Activated CD4-positive, alpha-beta T cell treated with anti-CD3 and anti-CD28 coated beads, Interleukin-2, amount 50 U/mL, for 48 hours (primary cell): ENCODE data around the gene UCP1.

Source experiments
- DNase-seq, 2 experiments: peaks; one replicate each; pipeline ENCODE4 v3.0.0-alpha.2; 2020

UCP1 gene

GRCh38 chr4:140568507-140569306 is at the start of gene UCP1:
TSS of gene UCP1 (minus strand) at chr4:140568961. CDS start at chr4:140568729, 232 bp downstream.
- DNase-seq = no peak

- DNase-seq = no peak
These were observed 48.9 kb upstream of the UCP1 start for GRCh38 chr4:140617499-140618248.

- no peak for DNase-seq
These were observed 46.7 kb upstream of the UCP1 start for GRCh38 chr4:140615451-140615850.

- DNase-seq = no peak
These were observed 43.6 kb upstream of the UCP1 start for GRCh38 chr4:140612357-140612756.

- DNase-seq = no peak
These were observed 43.1 kb upstream of the UCP1 start for GRCh38 chr4:140611854-140612253.

GRCh38 chr4:140609548-140610425 is 41.0 kb upstream of the UCP1 start:
- DNase-seq = no peak

- no peak for DNase-seq
These were observed 39.1 kb upstream of the UCP1 start for GRCh38 chr4:140607852-140608251.

GRCh38 chr4:140604544-140604943 is 35.8 kb upstream of the UCP1 start:
- DNase-seq = no peak

- DNase-seq = no peak
These were observed 34.5 kb upstream of the UCP1 start for GRCh38 chr4:140603286-140603685.

- no peak for DNase-seq
These were observed 34.0 kb upstream of the UCP1 start for GRCh38 chr4:140602714-140603113.

GRCh38 chr4:140600408-140600807 is 31.6 kb upstream of the UCP1 start:
- no peak for DNase-seq

GRCh38 chr4:140595065-140595464 is 26.3 kb upstream of the UCP1 start:
- no peak for DNase-seq

- DNase-seq = no peak
These were observed 15.7 kb upstream of the UCP1 start for GRCh38 chr4:140584439-140584838.

- no peak for DNase-seq
These were observed 12.3 kb upstream of the UCP1 start for GRCh38 chr4:140581078-140581477.

- no peak for DNase-seq
These were observed 10.5 kb upstream of the UCP1 start for GRCh38 chr4:140579278-140579677.

GRCh38 chr4:140575489-140575888 is 6.7 kb upstream of the UCP1 start:
- no peak for DNase-seq

- DNase-seq = no peak
These were observed 2.9 kb upstream of the UCP1 start for GRCh38 chr4:140571620-140572019.

GRCh38 chr4:140569307-140569638 is 512 bp upstream of the UCP1 start:
- no peak for DNase-seq

- DNase-seq = no peak
These were observed 9.1 kb downstream of the UCP1 start for GRCh38 chr4:140559696-140560095.

GRCh38 chr4:140557831-140558435 is 10.8 kb downstream of the UCP1 start:
- no peak for DNase-seq

- peak in 1 of 2 experiments; percentile 21 for DNase-seq
These were observed 12.2 kb downstream of the UCP1 start for GRCh38 chr4:140556372-140557085.

- no peak for DNase-seq
These were observed 34.7 kb downstream of the UCP1 start for GRCh38 chr4:140533951-140534480.
